Endometrium (tissue), 2 donors: ENCODE measurements around the gene ATXN7L1.

Experiments used
- FAIRE-seq: peaks from 2 replicates; lab custom pipeline; 2012; peaks lifted over from hg19 to GRCh38; lab: Jason Lieb, UNC
- donor health status: control.
- donor health status: control.

The ATXN7L1 gene

DNA sequence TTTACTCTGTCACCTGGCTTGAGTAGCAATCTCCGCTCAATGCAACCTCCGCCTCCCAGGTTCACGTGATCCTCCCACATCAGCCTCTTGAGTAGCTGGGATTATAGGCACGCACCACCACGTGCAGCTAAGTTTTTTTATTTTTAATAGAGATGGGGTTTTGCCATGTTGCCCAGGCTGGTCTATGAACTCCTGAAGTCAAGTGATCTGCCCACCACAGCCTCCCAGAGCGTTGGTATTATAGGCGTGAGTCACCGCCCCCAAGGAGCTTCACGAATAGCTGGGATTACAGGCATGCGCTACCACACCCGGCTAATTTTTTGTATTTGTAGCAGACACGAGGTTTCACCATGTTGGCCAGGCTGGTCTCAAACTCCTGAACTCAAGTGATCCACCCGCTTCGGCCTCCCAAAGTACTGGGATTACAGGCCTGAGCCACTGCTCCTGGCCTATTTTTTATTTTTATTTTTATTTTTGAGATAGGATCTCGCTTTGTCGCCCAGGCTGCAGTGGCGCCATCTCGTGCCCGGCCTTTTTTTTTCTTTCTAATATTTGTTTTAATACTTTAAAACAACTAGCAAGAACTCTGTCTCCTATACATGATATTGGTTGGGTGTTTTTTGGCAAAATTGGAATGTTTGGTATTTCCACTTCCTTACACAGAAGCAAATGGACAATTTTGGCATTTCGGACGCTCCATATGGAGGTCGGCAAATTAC, 296.2 kb downstream of the ATXN7L1 start:
- no peak for FAIRE-seq

DNA sequence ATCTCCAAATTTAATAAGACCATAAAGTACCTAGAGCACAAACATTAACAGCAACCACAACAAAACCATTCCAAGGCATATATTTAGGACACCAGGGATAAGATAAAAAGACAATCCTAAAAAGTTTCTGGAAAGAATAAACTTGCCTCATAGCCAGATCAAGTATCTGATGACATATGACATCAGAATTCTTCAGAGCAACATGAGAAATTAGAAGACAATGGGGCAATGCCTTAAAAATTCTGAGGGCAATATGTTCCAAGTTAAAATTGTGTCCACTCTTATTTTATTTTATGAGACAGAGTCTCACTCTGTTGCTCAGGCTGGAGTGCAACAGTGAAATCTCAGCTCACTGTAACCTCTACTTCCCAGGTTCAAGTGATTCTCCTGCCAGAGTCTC, 297.9 kb downstream of the ATXN7L1 start:
- FAIRE-seq, result no peak

DNA sequence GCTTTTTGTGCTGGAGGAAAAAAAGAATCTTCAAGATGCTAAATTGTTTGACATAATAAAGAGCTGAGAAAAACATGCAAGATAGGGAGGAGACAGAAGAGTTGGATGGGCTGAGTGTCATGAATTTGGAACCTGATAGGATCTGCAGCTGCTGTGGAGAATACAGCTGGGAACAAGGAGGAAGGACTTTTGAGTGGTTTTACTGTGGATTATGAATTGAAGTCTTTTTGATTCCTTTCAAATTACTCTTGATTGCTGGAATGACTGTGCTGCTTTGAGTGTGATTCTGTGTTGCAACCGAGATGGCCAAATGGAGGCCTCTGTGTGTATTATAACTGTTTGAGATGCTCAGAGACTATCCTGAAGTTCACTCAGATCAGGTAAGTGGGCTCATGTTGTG, 299.1 kb downstream of the ATXN7L1 start:
- no peak for FAIRE-seq

DNA sequence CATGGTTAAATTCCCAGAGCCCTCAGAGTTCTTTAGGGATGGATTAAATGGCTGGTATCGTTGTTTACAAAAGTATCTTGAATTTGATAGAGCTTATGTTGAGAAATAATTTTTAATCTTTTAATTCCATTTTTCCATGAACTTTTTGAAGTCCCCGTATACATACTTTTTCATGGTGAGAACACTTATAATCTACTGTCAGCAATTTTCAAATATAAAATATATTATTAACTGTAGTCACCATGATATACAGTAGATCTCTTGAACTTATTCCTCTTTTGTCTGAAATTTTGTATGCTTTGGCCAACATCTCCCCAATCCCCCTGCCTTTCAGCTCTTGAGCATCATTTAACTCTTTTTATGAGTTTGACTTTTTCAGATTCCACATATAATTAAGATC, 304.5 kb downstream of the ATXN7L1 start:
- no peak for FAIRE-seq

DNA sequence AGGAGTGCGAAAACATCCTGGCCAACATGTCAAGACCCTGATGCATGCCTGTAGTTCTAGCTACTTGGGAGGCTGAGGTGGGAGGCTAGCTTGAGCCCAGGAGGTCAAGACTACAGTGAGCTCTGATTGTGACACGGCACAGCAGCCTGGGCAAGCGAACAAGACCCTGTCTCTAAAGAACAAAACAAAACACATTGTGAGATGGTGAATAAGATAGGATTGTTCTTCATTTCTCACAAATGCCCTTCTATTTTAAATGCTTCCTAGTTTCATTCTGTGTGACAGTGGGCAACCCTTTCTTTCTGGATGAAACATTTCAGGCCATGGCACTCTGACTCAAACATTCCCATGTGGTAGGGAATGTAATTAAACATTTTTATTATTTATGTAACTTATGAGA, 308.6 kb downstream of the ATXN7L1 start:
- no peak for FAIRE-seq

DNA sequence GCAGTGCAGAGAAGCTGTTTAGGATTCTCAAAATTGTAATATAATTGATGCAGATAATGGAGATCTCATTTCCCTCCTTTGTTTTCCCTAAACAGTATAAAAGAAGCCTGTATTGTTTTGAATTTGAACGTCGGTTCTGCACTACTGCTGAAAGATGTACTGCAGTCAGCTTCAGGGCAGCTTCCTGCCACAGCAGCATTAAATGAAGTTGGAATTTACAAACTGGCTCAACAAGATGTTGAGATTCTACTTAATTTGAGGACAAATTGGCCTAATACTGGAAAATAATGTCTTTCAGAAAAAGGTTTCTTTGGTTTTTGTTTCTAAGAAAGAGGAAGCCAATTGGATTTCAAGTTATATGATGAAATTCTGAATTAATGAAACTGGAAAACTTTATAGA, 309.4 kb downstream of the ATXN7L1 start:
- no peak for FAIRE-seq

DNA sequence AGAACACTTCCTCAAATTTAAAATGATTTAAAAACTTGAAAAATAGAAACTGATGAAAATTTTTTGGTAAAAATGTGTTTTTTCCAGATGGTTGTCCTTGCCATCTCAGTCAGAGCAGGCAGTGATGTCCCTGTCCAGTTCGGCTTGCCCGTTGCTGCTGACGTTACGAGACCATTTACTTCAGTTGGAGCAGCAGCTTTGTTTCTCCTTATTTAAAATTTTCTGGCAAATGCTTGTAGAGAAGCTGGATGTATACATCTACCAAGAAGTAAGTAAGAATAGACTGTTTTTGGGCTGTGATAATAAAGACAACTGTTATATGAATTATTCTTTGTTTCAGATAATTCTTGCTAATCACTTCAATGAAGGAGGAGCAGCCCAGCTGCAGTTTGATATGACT, 311.2 kb downstream of the ATXN7L1 start:
- no peak for FAIRE-seq

DNA sequence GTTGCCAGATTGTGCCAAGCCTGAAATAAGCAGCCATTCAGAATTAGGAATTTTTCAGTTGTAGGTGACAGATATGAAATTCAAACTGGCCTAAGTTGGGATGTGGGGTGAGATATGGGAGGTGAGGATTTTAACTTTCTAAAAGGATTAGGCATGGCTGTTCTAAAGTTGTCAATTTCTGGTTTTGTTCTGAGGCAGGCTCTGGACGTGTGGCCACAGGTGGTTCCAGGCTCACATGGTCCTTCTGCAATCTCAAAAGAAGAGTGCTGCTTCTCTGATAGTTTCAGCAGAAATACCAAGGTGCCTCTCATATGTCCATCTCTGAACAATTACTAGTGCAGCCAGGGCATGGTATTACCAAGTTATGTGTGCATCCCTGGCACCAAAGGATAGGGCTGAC, 316.5 kb downstream of the ATXN7L1 start:
- FAIRE-seq, result no peak
